HG02571 (cell line): ENCODE results near the gene GABARAPL2.
"Not testable (repeated sequence)": the region's sequence is repeated elsewhere in the genome, so short reads cannot be mapped to it uniquely, and the experiment has no call there.

Source experiments
- ATAC-seq: cut with Tn5 transposase; IDR thresholded peaks from one replicate; pipeline ENCODE4 v1.9.1; 2021; ENCODE audit warnings: mild to moderate bottlenecking, moderate library complexity; ENCODE audit not compliant: unreplicated experiment

Gene GABARAPL2

GRCh38 chr16:75566040-75566757 lies at the start of gene GABARAPL2:
GABARAPL2 (plus strand) TSS chr16:75566379; CDS start chr16:75566487, 108 bp downstream.
- ATAC-seq: peak; percentile 72

GRCh38 chr16:75519175-75519574 lies 47.0 kb upstream of the GABARAPL2 start:
- no peak for ATAC-seq

GRCh38 chr16:75526032-75526790 lies 40.0 kb upstream of the GABARAPL2 start:
- ATAC-seq: no peak

GRCh38 chr16:75527825-75528299 lies 38.3 kb upstream of the GABARAPL2 start:
- ATAC-seq: no peak

GRCh38 chr16:75529056-75529905 lies 36.9 kb upstream of the GABARAPL2 start:
- ATAC-seq: no peak

- no peak for ATAC-seq
Measured at GRCh38 chr16:75529959-75530358, 36.2 kb upstream of the GABARAPL2 start.

- ATAC-seq: no peak
Measured at GRCh38 chr16:75532142-75532765, 33.9 kb upstream of the GABARAPL2 start.

GRCh38 chr16:75532791-75533190 lies 33.4 kb upstream of the GABARAPL2 start:
- ATAC-seq: no peak

- ATAC-seq: no peak
Measured at GRCh38 chr16:75534560-75535205, 31.5 kb upstream of the GABARAPL2 start.

- ATAC-seq: no peak
Measured at GRCh38 chr16:75535211-75535843, 30.9 kb upstream of the GABARAPL2 start.

- no peak for ATAC-seq
Measured at GRCh38 chr16:75535901-75536300, 30.3 kb upstream of the GABARAPL2 start, which contains the start of gene CHST5. CHST5 (minus strand) TSS chr16:75536108; CDS start chr16:75530384, 5,724 bp downstream.

GRCh38 chr16:75537776-75538175 lies 28.4 kb upstream of the GABARAPL2 start:
- no peak for ATAC-seq

GRCh38 chr16:75538882-75539565 lies 27.2 kb upstream of the GABARAPL2 start:
- not testable (repeated sequence) for ATAC-seq

GRCh38 chr16:75541236-75541635 lies 24.9 kb upstream of the GABARAPL2 start:
- no peak for ATAC-seq

- ATAC-seq: not testable (repeated sequence)
Measured at GRCh38 chr16:75542462-75542861, 23.7 kb upstream of the GABARAPL2 start.

- not testable (repeated sequence) for ATAC-seq
Measured at GRCh38 chr16:75545879-75546278, 20.3 kb upstream of the GABARAPL2 start.

GRCh38 chr16:75546293-75546692 lies 19.9 kb upstream of the GABARAPL2 start:
- no peak for ATAC-seq

GRCh38 chr16:75548456-75548855 lies 17.7 kb upstream of the GABARAPL2 start:
- ATAC-seq: not testable (repeated sequence)

GRCh38 chr16:75550211-75550662 lies 15.9 kb upstream of the GABARAPL2 start:
- ATAC-seq: peak; percentile 66
